HCT116 (cell line): ENCODE data around the gene MUC5B. TPM values are rescaled to one million over a fixed set of nuclear protein-coding genes. Genes with fewer than 3 reads are reported as not detected.

Experiments used
- ATAC-seq: fragments of 200-7000 bp; cut with Tn5 transposase; 2 replicates; pipeline ENCODE4 v1.9.1; 2020; ENCODE audit warnings: mild to moderate bottlenecking, moderate library complexity
- BruUV-seq: library from RNA; stranded (reverse); fragments of 400-500 nt; replicated peaks from 2 replicates; lab custom pipeline; 2021; lab: Mats Ljungman, UMichigan
- CTCF ChIA-PET: fragments of 300-600 bp; sonication (Branson Sonifier 250); formaldehyde crosslinking; loops from one replicate; lab custom pipeline; 2021; ENCODE audit warnings: antibody characterized with exemption; lab: Charles Lee
- POLR2A ChIA-PET: fragments of 300-600, 350-600 bp; sonication (Branson Sonifier 250); formaldehyde crosslinking; loops from one replicate; lab custom pipeline; 2021; ENCODE audit warnings: antibody characterized with exemption; lab: Charles Lee
- RAD21 ChIA-PET, 2 experiments: fragments of 300-600 bp; sonication (Branson Sonifier 250); formaldehyde crosslinking; loops; one replicate each; lab custom pipeline; 2023; ENCODE audit warnings: low total read pairs in 2 of 2; ENCODE audit not compliant: uncharacterized antibody in 2 of 2, unreplicated experiment in 2 of 2, low non-redundant PET in 1 of 2; lab: Charles Lee
- DNase-seq: peaks from one replicate; pipeline ENCODE4 v3.0.0-alpha.2; 2010; ENCODE audit warnings: low read depth, low spot score
- H2AFZ ChIP-seq: fragments of 200-600 bp; shearing (Covaris generic), sonication (generic); 2 replicates; pipeline ENCODE4 v1.6.1; 2017; ENCODE audit warnings: low read depth, mixed run types, mixed read lengths, antibody characterized with exemption, low read length; ENCODE audit not compliant: poor library complexity, severe bottlenecking
- H3K27ac ChIP-seq: 2 replicates; pipeline ENCODE4 v1.5.1; 2012; ENCODE audit warnings: low read depth, low read length
- H3K27me3 ChIP-seq: fragments of 200-600 bp; sonication (generic); 2 replicates; pipeline ENCODE4 v1.6.1; 2016; ENCODE audit warnings: mixed run types, low read length, mixed read lengths; ENCODE audit not compliant: insufficient read depth
- H3K36me3 ChIP-seq, 2 experiments: fragments of 200-500 bp in 1 of 2; fragments of 200-600 bp in 1 of 2; sonication (Bioruptor generic) in 1 of 2; sonication (generic) in 1 of 2; 2 replicates each; pipeline versions ENCODE4 v1.5.1 to v1.6.1; 2014 to 2016; ENCODE audit warnings: low read length in 2 of 2, inconsistent platforms in 1 of 2, mixed read lengths in 1 of 2, mixed run types in 1 of 2; ENCODE audit not compliant: insufficient read depth in 2 of 2, control insufficient read depth in 1 of 2
- H3K4me1 ChIP-seq, 2 experiments: fragments of 200-600 bp in 1 of 2; sonication (generic) in 1 of 2; 2 replicates each; pipeline versions ENCODE4 v1.5.1 to v1.6.1; 2012 to 2017; ENCODE audit warnings: low read length in 2 of 2, inconsistent platforms in 1 of 2, mild to moderate bottlenecking in 1 of 2, mixed read lengths in 1 of 2, mixed run types in 1 of 2, moderate library complexity in 1 of 2; ENCODE audit not compliant: insufficient read depth in 2 of 2, control insufficient read depth in 1 of 2
- H3K4me2 ChIP-seq: fragments of 200-600 bp; sonication (generic); 2 replicates; pipeline ENCODE4 v1.6.1; 2017; ENCODE audit warnings: mixed run types, low read length, mixed read lengths
- H3K4me3 ChIP-seq, 2 experiments: fragments of 200-600 bp in 1 of 2; sonication (generic) in 1 of 2; replicated peaks in 1 of 2; 2 replicates each; pipeline ENCODE4 v1.5.1; 2011 to 2016; ENCODE audit warnings: low read length in 2 of 2, control low read depth in 1 of 2, low read depth in 1 of 2, mild to moderate bottlenecking in 1 of 2, mixed read lengths in 1 of 2, mixed run types in 1 of 2
- H3K79me2 ChIP-seq: fragments of 200-600 bp; sonication (generic); 2 replicates; pipeline ENCODE4 v1.6.1; 2017; ENCODE audit warnings: mild to moderate bottlenecking, mixed run types, low read length, moderate library complexity, mixed read lengths; ENCODE audit not compliant: insufficient read depth
- H3K9ac ChIP-seq: fragments of 200-600 bp; sonication (generic); 2 replicates; pipeline ENCODE4 v1.6.1; 2016; ENCODE audit warnings: low read length, mixed read lengths
- H3K9me2 ChIP-seq: fragments of 200-600 bp; sonication (generic), shearing (Covaris generic); 2 replicates; pipeline ENCODE4 v1.6.1; 2017; ENCODE audit warnings: mixed run types, mild to moderate bottlenecking, moderate library complexity; ENCODE audit not compliant: insufficient read depth
- H3K9me3 ChIP-seq, 2 experiments: fragments of 200-500 bp in 1 of 2; fragments of 200-600 bp in 1 of 2; sonication (Bioruptor generic) in 1 of 2; sonication (generic) in 1 of 2; 2 replicates each; pipeline ENCODE4 v1.6.1; 2014 to 2017; ENCODE audit warnings: low read length in 2 of 2, mixed read lengths in 2 of 2, inconsistent platforms in 1 of 2, low read depth in 1 of 2, mild to moderate bottlenecking in 1 of 2, mixed run types in 1 of 2, moderate library complexity in 1 of 2; ENCODE audit not compliant: control insufficient read depth in 1 of 2, insufficient read depth in 1 of 2
- H4K20me1 ChIP-seq: fragments of 200-600 bp; sonication (generic), shearing (Covaris generic); 2 replicates; pipeline ENCODE4 v1.6.1; 2017; ENCODE audit warnings: mixed run types, mild to moderate bottlenecking, moderate library complexity; ENCODE audit not compliant: insufficient read depth
- CBX3 ChIP-seq: IDR thresholded peaks from 2 replicates; pipeline ENCODE4 v1.6.1; 2012; ENCODE audit warnings: low read depth
- CEBPB ChIP-seq: IDR thresholded peaks from 2 replicates; pipeline ENCODE4 v1.6.1; 2012; ENCODE audit warnings: low read depth
- EGR1 ChIP-seq: IDR thresholded peaks from 2 replicates; pipeline ENCODE4 v1.6.1; 2012; ENCODE audit warnings: low read depth
- ELF1 ChIP-seq: IDR thresholded peaks from 2 replicates; pipeline ENCODE4 v1.6.1; 2012; ENCODE audit warnings: low read depth, borderline replicate concordance
- EZH2phosphoT487 ChIP-seq: fragments of 200-600 bp; IDR thresholded peaks from 2 replicates; pipeline ENCODE4 v1.6.1; 2018; ENCODE audit warnings: antibody characterized with exemption, borderline replicate concordance
- FOSL1 ChIP-seq: IDR thresholded peaks from 2 replicates; pipeline ENCODE4 v1.6.1; 2012; ENCODE audit warnings: low read depth
- JUND ChIP-seq: IDR thresholded peaks from 2 replicates; pipeline ENCODE4 v1.6.1; 2012
- POLR2A ChIP-seq: IDR thresholded peaks from 2 replicates; pipeline ENCODE4 v1.7.0; 2011; ENCODE audit warnings: borderline replicate concordance; ENCODE audit not compliant: insufficient read depth, insufficient read length; ENCODE audit errors: extremely low read depth
- POLR2AphosphoS5 ChIP-seq: IDR thresholded peaks from 2 replicates; pipeline ENCODE4 v1.6.1; 2011; ENCODE audit warnings: mild to moderate bottlenecking, low read depth, low read length, moderate library complexity
- SIN3A ChIP-seq: IDR thresholded peaks from 2 replicates; pipeline ENCODE4 v1.6.1; 2012; ENCODE audit warnings: low read depth
- SP1 ChIP-seq: IDR thresholded peaks from 2 replicates; pipeline ENCODE4 v1.6.1; 2012; ENCODE audit warnings: low read depth
- TCF7L2 ChIP-seq: IDR thresholded peaks from 2 replicates; pipeline ENCODE4 v1.7.0; 2011; ENCODE audit warnings: borderline replicate concordance, inconsistent platforms; ENCODE audit not compliant: insufficient read depth, insufficient read length; ENCODE audit errors: extremely low read depth
- YY1 ChIP-seq: IDR thresholded peaks from 2 replicates; pipeline ENCODE4 v1.6.1; 2011; ENCODE audit warnings: low read length, low read depth, moderate library complexity, mild to moderate bottlenecking; ENCODE audit not compliant: insufficient replicate concordance; ENCODE audit errors: extremely low read depth
- ZFX ChIP-seq: fragments of 450-650 bp; IDR thresholded peaks from 2 replicates; pipeline ENCODE4 v1.6.1; 2017
- ZNF274 ChIP-seq: fragments of 200-500 bp; sonication (Bioruptor generic); IDR thresholded peaks from 2 replicates; pipeline ENCODE4 v1.6.1; 2014; ENCODE audit warnings: mild to moderate bottlenecking, low read depth, low read length, inconsistent platforms
- intact Hi-C: fragments of 100-400 bp; cut with micrococcal nuclease; formaldehyde crosslinking; loops from 2 replicates; pipeline ENCODE4 v1.10.0; 2022
- total RNA-seq: library from RNA; stranded (reverse); gene quantifications from one replicate; pipeline ENCODE4 v1.2.1, GENCODE V29; 2021; ENCODE audit not compliant: unreplicated experiment
- TF ChIP-seq, protein P1 (sequence below): IDR thresholded peaks from 2 replicates; pipeline ENCODE4 v1.6.1; 2012; ENCODE audit warnings: low read depth
- TF ChIP-seq, protein P2 (sequence below): IDR thresholded peaks from 2 replicates; pipeline ENCODE4 v1.6.1; 2012
- TF ChIP-seq, protein P3 (sequence below): IDR thresholded peaks from 2 replicates; pipeline ENCODE4 v1.6.1; 2011; ENCODE audit warnings: mild to moderate bottlenecking, low read length, moderate library complexity; ENCODE audit not compliant: insufficient replicate concordance; ENCODE audit errors: extremely low read depth
- TF ChIP-seq, protein P4 (sequence below): IDR thresholded peaks from 2 replicates; pipeline ENCODE4 v1.6.1; 2012

Gene MUC5B
- total RNA-seq, 1 experiment from 2014 or later: 1.5 TPM

GRCh38 chr11:1202776-1203504 is 19.9 kb upstream of the MUC5B start:
- no peaks in the 10 kb centered on the region for H3K9me2 ChIP-seq
- DNase-seq (peak; percentile 23), ATAC-seq (peak; percentile 89)
- no peak overlapping the region; the same call in 1 of the 2 replicates for H3K27ac ChIP-seq
- no peak overlapping the region for H3K4me3 ChIP-seq
- no peaks in the 10 kb centered on the region for H3K9me3 ChIP-seq
- no peaks in the 10 kb centered on the region for H3K27me3 ChIP-seq
- H3K79me2 ChIP-seq: no peaks in the 10 kb centered on the region
- peak overlapping the region; percentile 35 for H2AFZ ChIP-seq
- intact Hi-C loops: loop anchor here (1.0 to 5.0 kb wide), 2 partner anchors 51 to 312 kb away; no protein-coding TSS in a partner anchor
- peaks cover 13 to 17% of the 10 kb centered on the region in 2 experiments for H3K4me1 ChIP-seq
- CTCF ChIA-PET: interaction anchor here (0.6 to 1.3 kb wide), 3 partner anchors 11 to 312 kb away, joined by 3 to 4 read pairs (median 4); no protein-coding TSS in a partner anchor
- RAD21 ChIA-PET: no interaction called here
- no peaks in the 10 kb centered on the region for H4K20me1 ChIP-seq
- POLR2A ChIA-PET: interaction anchor here (1.3 kb wide), 1 partner anchor 60 kb away, joined by 3 read pairs; no protein-coding TSS in a partner anchor
- H3K9ac ChIP-seq: peak overlapping the region; percentile 20; the same call in 1 of the 2 replicates
- H3K36me3 ChIP-seq: no peaks in the 10 kb centered on the region
- peak overlapping the region; percentile 59 for H3K4me2 ChIP-seq
- BruUV-seq: no TSS peak
- TF ChIP-seq, protein P1, sequence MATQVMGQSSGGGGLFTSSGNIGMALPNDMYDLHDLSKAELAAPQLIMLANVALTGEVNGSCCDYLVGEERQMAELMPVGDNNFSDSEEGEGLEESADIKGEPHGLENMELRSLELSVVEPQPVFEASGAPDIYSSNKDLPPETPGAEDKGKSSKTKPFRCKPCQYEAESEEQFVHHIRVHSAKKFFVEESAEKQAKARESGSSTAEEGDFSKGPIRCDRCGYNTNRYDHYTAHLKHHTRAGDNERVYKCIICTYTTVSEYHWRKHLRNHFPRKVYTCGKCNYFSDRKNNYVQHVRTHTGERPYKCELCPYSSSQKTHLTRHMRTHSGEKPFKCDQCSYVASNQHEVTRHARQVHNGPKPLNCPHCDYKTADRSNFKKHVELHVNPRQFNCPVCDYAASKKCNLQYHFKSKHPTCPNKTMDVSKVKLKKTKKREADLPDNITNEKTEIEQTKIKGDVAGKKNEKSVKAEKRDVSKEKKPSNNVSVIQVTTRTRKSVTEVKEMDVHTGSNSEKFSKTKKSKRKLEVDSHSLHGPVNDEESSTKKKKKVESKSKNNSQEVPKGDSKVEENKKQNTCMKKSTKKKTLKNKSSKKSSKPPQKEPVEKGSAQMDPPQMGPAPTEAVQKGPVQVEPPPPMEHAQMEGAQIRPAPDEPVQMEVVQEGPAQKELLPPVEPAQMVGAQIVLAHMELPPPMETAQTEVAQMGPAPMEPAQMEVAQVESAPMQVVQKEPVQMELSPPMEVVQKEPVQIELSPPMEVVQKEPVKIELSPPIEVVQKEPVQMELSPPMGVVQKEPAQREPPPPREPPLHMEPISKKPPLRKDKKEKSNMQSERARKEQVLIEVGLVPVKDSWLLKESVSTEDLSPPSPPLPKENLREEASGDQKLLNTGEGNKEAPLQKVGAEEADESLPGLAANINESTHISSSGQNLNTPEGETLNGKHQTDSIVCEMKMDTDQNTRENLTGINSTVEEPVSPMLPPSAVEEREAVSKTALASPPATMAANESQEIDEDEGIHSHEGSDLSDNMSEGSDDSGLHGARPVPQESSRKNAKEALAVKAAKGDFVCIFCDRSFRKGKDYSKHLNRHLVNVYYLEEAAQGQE: no peak
- TF ChIP-seq ZNF274: no peak
- no peak for TF ChIP-seq POLR2AphosphoS5
- no peak for TF ChIP-seq EGR1
- no peak for TF ChIP-seq POLR2A
- TF ChIP-seq CEBPB: no peak
- TF ChIP-seq, protein P2, sequence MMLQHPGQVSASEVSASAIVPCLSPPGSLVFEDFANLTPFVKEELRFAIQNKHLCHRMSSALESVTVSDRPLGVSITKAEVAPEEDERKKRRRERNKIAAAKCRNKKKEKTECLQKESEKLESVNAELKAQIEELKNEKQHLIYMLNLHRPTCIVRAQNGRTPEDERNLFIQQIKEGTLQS: no peak
- no peak for TF ChIP-seq YY1
- TF ChIP-seq SIN3A: no peak
- no peak for TF ChIP-seq ELF1
- TF ChIP-seq, protein P3, sequence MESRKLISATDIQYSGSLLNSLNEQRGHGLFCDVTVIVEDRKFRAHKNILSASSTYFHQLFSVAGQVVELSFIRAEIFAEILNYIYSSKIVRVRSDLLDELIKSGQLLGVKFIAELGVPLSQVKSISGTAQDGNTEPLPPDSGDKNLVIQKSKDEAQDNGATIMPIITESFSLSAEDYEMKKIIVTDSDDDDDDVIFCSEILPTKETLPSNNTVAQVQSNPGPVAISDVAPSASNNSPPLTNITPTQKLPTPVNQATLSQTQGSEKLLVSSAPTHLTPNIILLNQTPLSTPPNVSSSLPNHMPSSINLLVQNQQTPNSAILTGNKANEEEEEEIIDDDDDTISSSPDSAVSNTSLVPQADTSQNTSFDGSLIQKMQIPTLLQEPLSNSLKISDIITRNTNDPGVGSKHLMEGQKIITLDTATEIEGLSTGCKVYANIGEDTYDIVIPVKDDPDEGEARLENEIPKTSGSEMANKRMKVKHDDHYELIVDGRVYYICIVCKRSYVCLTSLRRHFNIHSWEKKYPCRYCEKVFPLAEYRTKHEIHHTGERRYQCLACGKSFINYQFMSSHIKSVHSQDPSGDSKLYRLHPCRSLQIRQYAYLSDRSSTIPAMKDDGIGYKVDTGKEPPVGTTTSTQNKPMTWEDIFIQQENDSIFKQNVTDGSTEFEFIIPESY: no peak
- no peak for TF ChIP-seq JUND
- TF ChIP-seq ZFX: peak; percentile 59
- TF ChIP-seq EZH2phosphoT487: no peak
- TF ChIP-seq, protein P4, sequence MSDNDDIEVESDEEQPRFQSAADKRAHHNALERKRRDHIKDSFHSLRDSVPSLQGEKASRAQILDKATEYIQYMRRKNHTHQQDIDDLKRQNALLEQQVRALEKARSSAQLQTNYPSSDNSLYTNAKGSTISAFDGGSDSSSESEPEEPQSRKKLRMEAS: 0 out of 2 replicates have a peak, but pooled peaks have one; percentile 14
- TF ChIP-seq CBX3: no peak
- TF ChIP-seq SP1: no peak
- TF ChIP-seq TCF7L2: no peak
- TF ChIP-seq FOSL1: no peak
